HUES48 (cell line): ENCODE measurements around the gene PPP1R8.
"Not testable (repeated sequence)": the region's sequence is repeated elsewhere in the genome, so short reads cannot be mapped to it uniquely, and the experiment has no call there.

Source experiments
- H3K27ac ChIP-seq: one replicate; pipeline ENCODE4 v1.7.0; 2013; ENCODE audit warnings: low read depth, low read length, inconsistent platforms
- H3K27me3 ChIP-seq: 2 replicates; pipeline ENCODE4 v1.6.1; 2013; ENCODE audit warnings: mild to moderate bottlenecking, low read length; ENCODE audit not compliant: control insufficient read depth, insufficient read depth
- H3K36me3 ChIP-seq: 2 replicates; pipeline ENCODE4 v1.6.1; 2013; ENCODE audit warnings: low read length; ENCODE audit not compliant: control insufficient read depth, insufficient read depth
- H3K4me1 ChIP-seq: 2 replicates; pipeline ENCODE4 v1.6.1; 2013; ENCODE audit warnings: mild to moderate bottlenecking, low read length; ENCODE audit not compliant: control insufficient read depth, insufficient read depth
- H3K4me3 ChIP-seq: 2 replicates; pipeline ENCODE4 v1.5.1; 2013; ENCODE audit warnings: mild to moderate bottlenecking, low read depth, low read length
- H3K9ac ChIP-seq: 2 replicates; pipeline ENCODE4 v1.6.1; 2013; ENCODE audit warnings: mild to moderate bottlenecking, low read depth, low read length, moderate library complexity
- H3K9me3 ChIP-seq: 2 replicates; pipeline ENCODE4 v1.6.1; 2013; ENCODE audit warnings: low read length; ENCODE audit not compliant: control insufficient read depth, insufficient read depth

The PPP1R8 gene

DNA sequence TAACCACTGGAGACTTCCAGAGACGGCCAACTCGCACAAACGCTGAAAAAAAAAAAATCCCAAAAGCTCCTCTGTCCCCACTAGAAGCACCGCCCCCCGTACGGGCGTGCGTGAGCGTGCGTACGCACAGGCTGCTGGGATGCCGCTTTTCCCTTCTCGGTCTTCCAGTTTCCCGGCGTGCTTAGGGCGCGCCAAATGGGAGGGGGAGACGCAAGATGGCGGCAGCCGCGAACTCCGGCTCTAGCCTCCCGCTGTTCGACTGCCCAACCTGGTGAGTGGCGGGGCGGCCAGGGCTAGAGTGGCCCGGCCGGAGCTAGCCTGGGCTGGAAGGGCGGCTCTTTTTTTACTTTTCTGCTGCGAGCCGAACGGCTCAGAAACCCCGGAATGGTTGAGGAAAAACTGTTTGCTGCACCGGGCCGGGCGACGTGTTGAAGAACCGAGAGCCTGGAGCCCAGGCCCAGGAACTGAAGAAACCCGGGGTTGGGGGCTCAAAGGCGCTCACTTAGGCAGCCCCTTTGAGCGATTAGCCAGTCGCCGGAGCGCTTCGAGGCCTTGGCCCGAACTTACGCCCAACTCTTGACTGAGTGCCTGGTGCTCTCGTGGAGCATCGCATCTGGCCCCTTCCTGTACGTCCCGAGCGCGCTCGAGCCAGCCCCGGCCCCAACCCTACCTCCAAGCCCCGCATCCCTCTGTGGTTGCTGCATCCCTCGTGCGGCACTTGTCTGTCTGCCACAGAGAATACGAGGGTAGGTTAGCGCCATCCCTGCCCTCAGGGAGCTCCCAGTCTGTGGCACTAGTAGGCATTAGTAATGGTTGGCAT is at the start of gene PPP1R8:
PPP1R8 (plus strand) TSS at position 162 of the 820 bp plus-strand sequence; CDS start at position 216, 54 bp downstream.
- Histone ChIP-seq H3K4me3 (peak within 1 kb of the TSS; percentile 91), H3K4me1 (peaks cover 7% of the 10 kb centered on the region), H3K27ac (peak within 1 kb of the TSS; percentile 97), H3K9ac (peak within 1 kb of the TSS; percentile 98), H3K27me3 (no peaks in the 10 kb centered on the region), H3K36me3 (peaks cover 36% of the 10 kb centered on the region), H3K9me3 (no peaks in the 10 kb centered on the region)

DNA sequence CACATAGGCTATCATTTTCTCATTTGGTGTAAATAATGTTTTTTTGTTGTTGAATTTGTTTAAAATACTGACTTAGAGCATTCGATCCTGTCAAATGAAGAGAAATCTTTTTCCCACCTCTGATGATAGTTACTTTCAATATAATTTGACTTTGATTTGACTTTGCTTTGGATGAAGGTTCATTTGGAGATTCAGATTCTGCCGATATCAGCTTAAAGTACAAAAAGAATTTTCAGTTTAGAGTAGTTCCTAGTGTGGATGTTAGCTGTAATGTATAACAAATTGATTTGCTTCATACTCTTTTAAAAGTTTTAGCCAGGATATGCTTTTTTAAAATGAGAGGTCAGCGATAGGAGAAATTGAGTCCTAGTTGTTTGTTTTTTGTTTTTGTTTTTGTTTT is 47.6 kb upstream of the PPP1R8 start:
- H3K27me3 ChIP-seq = no peaks in the 10 kb centered on the region
- no peaks in the 10 kb centered on the region for H3K36me3 ChIP-seq
- no peak overlapping the region for H3K27ac ChIP-seq
- H3K9ac ChIP-seq = no peak overlapping the region
- H3K9me3 ChIP-seq = no peaks in the 10 kb centered on the region
- H3K4me3 ChIP-seq = no peak overlapping the region
- H3K4me1 ChIP-seq = no peaks in the 10 kb centered on the region

DNA sequence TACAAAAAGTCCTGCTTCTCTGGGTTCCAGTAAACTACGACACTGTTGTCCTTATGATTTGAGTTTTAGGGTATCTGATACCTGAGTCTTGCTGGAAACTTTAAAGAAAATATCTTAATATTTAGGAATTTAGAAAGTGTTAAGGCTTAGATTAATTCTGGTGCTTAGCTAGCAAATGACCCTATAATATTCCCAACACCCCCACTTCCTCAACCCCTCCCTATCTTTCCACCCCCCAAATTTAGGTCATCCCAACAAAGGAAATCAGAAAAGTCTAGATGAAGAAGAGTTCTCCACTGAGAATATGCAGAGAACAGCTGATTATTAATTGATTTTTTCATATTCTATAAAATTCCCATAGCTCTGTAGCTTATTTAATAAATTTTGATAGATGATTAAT is 45.9 kb upstream of the PPP1R8 start:
- H3K9me3 ChIP-seq = no peaks in the 10 kb centered on the region
- no peak overlapping the region for H3K27ac ChIP-seq
- no peaks in the 10 kb centered on the region for H3K4me1 ChIP-seq
- H3K27me3 ChIP-seq = no peaks in the 10 kb centered on the region
- H3K9ac ChIP-seq = no peak overlapping the region
- no peak overlapping the region for H3K4me3 ChIP-seq
- H3K36me3 ChIP-seq = 0 out of 2 replicates have a peak, but pooled peaks cover 2% of the 10 kb centered on the region

DNA sequence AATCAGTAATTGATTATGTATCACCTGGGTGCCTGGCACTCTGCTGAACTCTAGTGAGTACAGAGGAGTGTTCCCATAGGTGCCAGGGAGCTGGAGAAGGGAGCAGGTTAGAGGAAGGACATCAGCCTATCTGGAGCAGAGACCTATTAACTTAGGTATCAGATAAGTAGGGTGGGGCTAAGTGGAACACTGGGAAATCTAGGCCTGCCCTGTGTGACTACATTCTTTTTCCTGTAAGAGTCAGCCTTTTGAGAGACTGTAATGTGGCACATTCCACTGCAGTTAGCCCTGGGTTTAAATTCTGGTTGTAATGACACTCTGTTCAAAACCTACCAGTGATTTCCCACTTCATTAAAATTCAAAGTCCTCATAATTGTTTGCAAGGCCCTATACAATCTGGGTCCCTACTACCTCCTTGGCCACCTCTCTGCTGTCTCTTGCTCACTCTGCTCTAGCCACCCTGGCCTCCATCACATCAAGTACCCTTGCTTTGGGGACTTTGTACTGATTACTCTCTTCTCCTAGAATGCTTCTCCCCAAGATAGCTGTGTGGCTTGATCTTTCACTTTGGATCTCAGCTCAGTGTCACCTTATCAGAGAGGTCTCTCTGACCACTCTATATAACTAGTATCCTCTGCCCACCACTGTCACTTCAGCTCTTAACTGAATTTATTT is 44.7 kb upstream of the PPP1R8 start:
- no peaks in the 10 kb centered on the region for H3K27me3 ChIP-seq
- H3K4me1 ChIP-seq = no peaks in the 10 kb centered on the region
- no peak overlapping the region for H3K4me3 ChIP-seq
- no peaks in the 10 kb centered on the region for H3K9me3 ChIP-seq
- H3K36me3 ChIP-seq = peaks cover 10% of the 10 kb centered on the region; the same call in 1 of the 2 replicates
- H3K27ac ChIP-seq = no peak overlapping the region
- H3K9ac ChIP-seq = no peak overlapping the region

DNA sequence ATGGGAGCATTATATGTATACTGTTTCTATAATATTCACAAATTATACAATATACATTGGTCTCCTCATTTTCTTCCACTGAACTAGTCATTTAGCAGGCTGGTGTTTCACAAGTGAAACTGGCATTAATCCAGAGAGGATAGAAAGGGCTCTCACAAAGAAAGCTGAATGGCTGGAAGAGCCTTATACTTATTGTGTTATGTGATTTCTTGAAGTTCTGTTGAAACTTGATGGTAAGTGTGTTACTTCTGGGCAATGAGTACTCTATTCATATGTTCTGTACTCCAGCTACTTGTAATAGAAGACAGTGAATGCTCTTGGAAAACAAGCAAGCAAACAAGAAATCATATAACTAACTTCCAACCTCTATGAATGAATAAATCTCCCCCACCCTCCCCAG is 42.7 kb upstream of the PPP1R8 start:
- Histone ChIP-seq H3K9me3 (no peaks in the 10 kb centered on the region), H3K4me3 (no peak overlapping the region), H3K9ac (no peak overlapping the region), H3K27me3 (no peaks in the 10 kb centered on the region), H3K27ac (no peak overlapping the region), H3K4me1 (no peaks in the 10 kb centered on the region), H3K36me3 (peaks cover 10% of the 10 kb centered on the region; the same call in 1 of the 2 replicates)

DNA sequence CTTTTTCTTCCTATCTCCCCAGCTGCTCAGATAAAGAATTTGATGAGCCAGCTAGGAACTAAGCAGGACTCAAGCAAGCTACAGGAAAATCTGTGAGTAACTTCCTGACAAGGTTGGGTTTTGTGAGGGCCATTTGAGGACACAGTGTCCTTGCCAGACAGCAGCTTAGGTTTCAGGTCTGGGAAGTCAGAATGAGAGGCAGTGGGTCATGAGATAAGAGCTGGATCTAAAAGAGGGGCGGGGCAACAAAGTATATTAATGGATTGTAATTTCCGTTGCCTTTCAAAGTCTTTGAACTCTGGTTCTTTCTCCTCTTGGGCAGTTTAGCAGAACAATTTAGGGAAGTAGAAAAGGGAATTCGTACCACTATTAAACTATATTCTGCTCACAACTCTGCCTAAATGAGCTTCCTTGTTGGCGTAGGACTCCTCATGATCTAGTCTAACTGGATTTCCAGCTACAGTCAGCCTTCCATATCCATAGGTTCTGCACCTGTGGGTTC is 41.0 kb upstream of the PPP1R8 start:
- Histone ChIP-seq H3K27me3 (no peaks in the 10 kb centered on the region), H3K9ac (no peak overlapping the region), H3K36me3 (peaks cover 10% of the 10 kb centered on the region; the same call in 1 of the 2 replicates), H3K4me3 (no peak overlapping the region), H3K4me1 (no peaks in the 10 kb centered on the region), H3K27ac (no peak overlapping the region), H3K9me3 (no peaks in the 10 kb centered on the region)

DNA sequence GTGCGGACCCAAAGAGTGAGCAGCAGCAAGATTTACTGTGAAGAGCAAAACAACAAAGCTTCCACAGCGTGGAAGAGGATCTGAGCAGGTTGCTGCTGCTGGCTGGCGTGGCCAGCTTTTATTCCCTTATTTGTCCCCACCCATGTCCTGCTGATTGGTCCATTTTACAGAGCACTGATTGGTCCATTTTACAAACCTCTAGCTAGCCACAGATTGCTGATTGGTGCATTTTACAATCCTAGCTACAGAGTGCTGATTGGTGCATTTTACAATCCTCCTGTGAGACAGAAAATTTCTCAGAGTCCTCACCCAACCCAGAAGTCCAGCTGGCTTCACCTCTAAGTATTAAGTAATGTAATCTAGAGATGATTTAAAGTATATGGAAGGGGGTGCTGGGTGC is 40.3 kb upstream of the PPP1R8 start:
- not testable (repeated sequence) for H3K27me3 ChIP-seq, H3K9me3 ChIP-seq, H3K9ac ChIP-seq, H3K4me3 ChIP-seq, H3K27ac ChIP-seq, H3K4me1 ChIP-seq
- peaks cover 15% of the 10 kb centered on the region; the same call in 1 of the 2 replicates for H3K36me3 ChIP-seq

DNA sequence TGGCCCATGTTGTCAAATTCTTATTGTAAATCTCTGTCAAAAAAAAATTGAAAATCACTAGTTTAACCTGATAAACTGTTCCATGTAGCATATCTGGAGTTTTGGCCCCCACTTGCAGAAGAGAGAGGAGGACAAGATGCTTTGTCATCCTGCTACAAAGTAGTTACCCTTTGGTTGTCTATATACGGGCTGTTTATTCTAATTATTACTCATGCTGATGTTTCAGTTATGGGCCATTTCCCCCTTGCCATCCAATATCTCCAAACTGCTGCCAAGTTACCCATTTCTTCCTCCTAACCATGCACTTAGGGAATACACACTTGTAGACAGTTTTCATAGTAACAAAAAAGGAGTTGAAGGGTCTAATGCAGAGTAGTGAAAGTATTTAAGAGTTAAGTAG is 35.0 kb upstream of the PPP1R8 start:
- H3K9ac ChIP-seq = no peak overlapping the region
- H3K36me3 ChIP-seq = peaks cover 11% of the 10 kb centered on the region
- no peak overlapping the region for H3K4me3 ChIP-seq
- H3K27ac ChIP-seq = no peak overlapping the region
- H3K9me3 ChIP-seq = no peaks in the 10 kb centered on the region
- no peaks in the 10 kb centered on the region for H3K4me1 ChIP-seq
- no peaks in the 10 kb centered on the region for H3K27me3 ChIP-seq

DNA sequence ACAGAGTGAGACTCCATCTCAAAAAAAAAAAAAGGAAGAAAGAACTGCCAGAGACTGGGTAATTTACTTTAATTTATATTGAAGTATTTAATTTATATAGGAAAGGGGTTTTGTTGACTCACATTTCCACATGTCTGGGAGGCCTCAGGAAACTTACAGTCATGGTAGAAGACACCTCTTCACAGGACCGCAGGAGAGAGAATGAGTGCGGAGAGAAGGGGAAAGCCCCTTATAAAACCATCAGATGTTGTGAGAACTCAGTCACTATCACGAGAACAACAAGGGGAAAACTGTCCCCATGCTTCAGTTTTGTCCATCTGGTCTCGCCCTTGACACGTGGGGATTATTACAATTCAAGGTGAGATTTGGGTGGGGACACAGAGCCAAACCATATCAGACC is 25.8 kb upstream of the PPP1R8 start:
- no peak overlapping the region for H3K4me3 ChIP-seq
- H3K36me3 ChIP-seq = peaks cover 21% of the 10 kb centered on the region
- H3K4me1 ChIP-seq = peaks cover 17% of the 10 kb centered on the region
- no peaks in the 10 kb centered on the region for H3K9me3 ChIP-seq
- H3K9ac ChIP-seq = no peak overlapping the region
- H3K27me3 ChIP-seq = no peaks in the 10 kb centered on the region
- H3K27ac ChIP-seq = no peak overlapping the region

DNA sequence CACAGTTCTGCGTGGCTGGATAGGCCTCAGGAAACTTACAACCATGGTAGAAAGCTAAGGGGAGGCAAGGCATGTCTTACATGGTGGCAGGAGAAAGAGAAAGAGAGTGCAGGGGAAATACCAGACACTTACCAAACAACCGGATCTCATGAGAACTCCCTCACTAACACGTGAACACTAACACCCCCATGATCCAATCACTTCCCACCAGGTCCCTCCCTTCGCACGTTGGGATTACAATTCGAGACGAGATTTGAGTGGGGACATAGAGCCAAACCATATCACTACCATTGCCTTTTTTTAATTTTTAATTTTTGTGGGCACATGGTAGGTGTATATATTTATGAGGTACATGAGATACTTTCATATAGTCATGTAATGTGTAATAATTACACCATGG is 23.8 kb upstream of the PPP1R8 start:
- Histone ChIP-seq H3K4me3 (no peak overlapping the region), H3K36me3 (peaks cover 18% of the 10 kb centered on the region), H3K27me3 (no peaks in the 10 kb centered on the region), H3K9me3 (no peaks in the 10 kb centered on the region), H3K27ac (no peak overlapping the region), H3K9ac (no peak overlapping the region), H3K4me1 (peaks cover 17% of the 10 kb centered on the region)

DNA sequence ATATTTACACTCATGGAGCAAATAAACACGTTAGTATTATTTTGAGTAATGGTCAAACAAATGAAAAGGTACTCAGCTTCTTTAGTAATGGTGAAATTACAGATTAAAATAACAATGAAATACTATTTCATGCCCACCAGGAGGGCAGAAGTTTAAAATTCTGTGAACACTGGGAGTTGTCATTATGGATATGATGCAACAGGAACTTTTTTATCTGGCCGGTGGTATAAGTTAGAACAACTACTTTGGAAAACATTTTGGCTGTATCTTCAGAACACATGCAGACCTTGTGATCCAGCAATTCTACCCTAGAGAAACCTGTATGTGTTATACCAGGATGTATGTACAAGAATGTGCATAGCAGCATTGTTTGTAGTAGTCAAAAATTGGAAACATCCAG is 23.2 kb upstream of the PPP1R8 start:
- no peaks in the 10 kb centered on the region for H3K9me3 ChIP-seq
- H3K27ac ChIP-seq = peak overlapping the region; percentile 46
- H3K9ac ChIP-seq = peak overlapping the region; percentile 25; the same call in 1 of the 2 replicates
- peaks cover 17% of the 10 kb centered on the region for H3K4me1 ChIP-seq
- H3K27me3 ChIP-seq = no peaks in the 10 kb centered on the region
- H3K4me3 ChIP-seq = no peak overlapping the region
- H3K36me3 ChIP-seq = peaks cover 13% of the 10 kb centered on the region; the same call in 1 of the 2 replicates
